CD4-positive, alpha-beta T cell treated with Interleukin-17A for 1 hour (primary cell): ENCODE data around the gene SYT8.
A peak's percentile ranks its signal among the peaks of the same experiment; 100 is the strongest.

Experiments used
- DNase-seq: peaks from one replicate; pipeline ENCODE4 v3.0.0-alpha.2; 2020

The SYT8 gene

DNA sequence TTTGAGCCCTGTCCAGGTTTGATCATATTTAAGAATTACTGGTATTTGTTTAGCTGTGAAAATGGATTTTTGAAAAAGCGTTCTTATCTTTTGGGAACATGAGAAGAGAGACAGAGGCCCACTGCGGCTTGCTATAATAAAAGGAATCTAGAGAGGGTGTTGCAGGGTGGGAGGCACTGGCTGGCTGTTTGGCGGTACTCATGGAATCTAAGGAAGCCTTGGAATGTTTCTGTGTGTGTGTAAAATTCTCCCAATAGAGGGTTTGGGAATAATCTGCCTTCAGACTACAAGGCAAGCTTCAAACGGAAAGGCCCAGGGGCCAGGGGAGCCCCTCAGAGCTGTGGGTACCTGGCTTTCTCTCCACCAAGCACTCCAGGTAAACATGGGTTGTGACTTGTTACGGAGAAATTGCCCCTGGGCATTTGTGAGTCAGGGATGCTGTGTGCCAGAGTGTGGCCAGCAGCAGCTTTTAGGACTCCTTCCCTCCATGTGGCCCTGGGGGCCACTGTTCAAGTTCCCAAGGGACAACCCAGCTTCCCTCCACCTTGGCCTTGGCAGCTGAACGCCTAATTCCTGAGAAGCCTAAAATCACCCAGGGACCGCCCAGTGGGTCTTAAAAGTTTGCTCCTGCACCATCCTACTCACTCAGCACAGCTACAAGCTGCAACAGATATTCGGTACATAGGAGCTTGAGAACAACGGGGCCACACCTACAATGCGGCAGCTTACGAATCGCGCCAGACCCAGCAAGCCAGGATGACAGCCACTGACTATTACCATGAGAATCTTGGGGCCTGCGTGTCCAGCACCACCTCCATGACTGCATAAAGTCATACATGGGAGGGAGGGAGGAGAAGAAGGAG is 14.1 kb upstream of the SYT8 start:
- DNase-seq: no peak

GRCh38 chr11:1821562-1821961 is 13.2 kb upstream of the SYT8 start:
- DNase-seq: no peak

GRCh38 chr11:1822648-1823375 is 12.0 kb upstream of the SYT8 start:
- DNase-seq: no peak

GRCh38 chr11:1823376-1824220 is 11.2 kb upstream of the SYT8 start:
- DNase-seq: no peak

DNA sequence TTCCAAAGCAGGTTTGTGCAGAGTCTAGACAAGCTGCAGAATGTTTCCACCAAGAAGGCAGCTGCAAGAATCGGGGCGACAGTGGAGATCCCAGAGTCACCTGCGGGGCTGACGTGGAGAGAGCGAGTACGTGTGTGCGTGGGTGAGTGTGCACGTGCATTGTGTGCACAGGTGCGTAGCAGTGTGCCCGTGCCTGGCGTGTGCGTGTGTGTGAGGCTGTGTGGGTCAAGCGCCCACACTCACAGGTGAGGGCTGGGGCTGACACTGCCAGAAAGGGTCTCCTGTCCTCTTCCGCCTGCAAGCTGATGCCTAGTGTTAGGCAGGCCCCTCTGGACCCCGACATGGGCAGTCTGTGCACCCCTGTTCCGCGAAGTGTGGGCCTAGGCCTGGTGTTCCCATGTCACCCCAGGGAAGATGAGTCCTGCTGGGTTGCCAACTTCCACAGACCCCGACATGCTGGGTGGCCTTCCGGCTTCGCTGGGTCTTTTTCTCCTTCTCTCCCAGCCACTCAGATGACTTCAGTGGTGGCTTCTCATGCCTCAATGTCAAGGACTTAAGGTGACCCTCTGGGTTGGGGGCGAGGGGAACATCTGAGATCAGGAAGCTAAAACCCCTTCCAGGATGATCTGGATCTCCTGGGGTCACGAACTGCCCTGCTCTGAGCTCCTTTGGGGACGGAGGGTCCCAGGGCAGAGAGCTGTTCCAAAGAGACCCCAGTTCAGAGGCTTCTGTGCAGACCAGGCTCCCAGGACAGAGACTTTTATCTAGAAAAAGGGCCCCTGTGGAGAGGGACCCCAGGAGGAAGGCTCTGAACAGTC is 10.4 kb upstream of the SYT8 start:
- DNase-seq: no peak

DNA sequence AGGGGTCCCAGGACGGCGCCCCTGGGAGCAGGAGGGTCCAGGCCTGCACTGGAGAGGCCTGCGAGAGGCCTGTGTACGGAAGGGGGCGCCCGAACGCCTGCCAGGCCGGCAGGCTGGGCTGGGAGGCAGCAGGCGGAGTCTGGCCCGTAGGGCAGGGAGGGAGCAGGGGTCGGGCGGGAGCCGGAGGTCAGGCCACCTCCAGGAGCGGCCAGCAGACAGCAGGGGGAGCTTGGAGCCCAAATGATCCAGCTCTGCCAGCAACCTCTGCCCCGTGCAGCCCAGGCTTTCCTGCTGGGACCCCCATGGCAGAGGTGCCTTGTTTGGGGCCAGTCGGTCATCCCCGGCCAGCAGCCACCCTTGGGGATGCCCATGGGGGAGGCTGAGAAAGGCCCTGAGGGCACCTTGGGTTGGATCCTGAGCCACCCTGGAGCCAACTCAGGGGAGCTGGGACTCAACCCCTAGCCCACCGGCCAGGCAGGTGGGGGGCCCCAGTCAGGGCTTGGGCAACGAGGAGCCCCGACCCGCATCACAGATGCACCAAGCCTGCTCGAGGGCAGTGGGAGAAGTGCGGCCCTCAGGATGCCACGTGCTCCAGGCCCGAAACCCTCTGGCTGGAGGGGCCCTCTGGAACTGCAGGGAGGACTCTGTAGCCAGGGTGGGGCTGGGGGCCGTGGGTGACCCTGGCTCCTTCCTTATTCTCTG is 9.6 kb upstream of the SYT8 start:
- DNase-seq: no peak

GRCh38 chr11:1825785-1826451 is 8.9 kb upstream of the SYT8 start:
- DNase-seq: no peak

- DNase-seq: no peak
Measured at GRCh38 chr11:1826552-1827094, 8.2 kb upstream of the SYT8 start.

- no peak for DNase-seq
Measured at GRCh38 chr11:1827095-1827813, 7.5 kb upstream of the SYT8 start.

DNA sequence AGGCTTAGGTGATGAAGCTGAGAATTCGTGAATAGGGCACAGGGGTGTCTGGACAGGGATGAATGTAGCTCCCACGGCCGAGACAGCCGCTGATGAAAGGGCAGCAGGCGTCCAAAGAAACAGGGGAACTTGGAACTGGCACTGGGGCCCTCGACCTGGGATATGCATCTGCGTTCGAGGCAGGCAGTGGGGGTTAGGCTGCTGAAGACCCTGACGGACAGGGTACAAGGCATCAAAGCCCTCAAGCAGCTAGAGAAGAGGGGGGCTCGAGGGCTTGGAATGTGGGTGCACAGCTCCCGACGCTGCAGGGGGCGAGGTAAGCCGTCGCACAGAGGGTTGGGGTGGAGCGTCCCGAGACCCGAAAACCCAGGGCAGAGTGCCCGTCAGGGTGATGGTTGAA is 6.9 kb upstream of the SYT8 start:
- DNase-seq: no peak

DNA sequence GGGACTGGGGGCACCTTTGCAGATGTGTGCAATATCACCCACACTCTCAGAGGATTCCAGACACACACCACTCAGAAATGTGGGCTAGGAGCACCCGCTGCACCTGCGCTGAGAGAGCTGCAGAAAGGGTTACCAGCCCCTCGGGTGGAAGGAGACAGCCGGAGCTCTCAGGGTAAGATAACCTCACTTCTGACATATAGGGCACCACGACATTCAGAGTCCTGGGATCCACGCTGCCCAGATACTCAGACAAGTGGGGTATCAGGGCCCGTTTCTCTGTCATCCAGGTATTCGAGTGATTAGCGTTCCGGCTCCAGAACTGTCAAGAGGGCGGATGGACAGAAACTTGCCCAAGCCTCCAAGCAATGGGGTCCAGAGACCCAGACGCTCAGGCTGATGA is 6.2 kb upstream of the SYT8 start:
- DNase-seq: no peak

DNA sequence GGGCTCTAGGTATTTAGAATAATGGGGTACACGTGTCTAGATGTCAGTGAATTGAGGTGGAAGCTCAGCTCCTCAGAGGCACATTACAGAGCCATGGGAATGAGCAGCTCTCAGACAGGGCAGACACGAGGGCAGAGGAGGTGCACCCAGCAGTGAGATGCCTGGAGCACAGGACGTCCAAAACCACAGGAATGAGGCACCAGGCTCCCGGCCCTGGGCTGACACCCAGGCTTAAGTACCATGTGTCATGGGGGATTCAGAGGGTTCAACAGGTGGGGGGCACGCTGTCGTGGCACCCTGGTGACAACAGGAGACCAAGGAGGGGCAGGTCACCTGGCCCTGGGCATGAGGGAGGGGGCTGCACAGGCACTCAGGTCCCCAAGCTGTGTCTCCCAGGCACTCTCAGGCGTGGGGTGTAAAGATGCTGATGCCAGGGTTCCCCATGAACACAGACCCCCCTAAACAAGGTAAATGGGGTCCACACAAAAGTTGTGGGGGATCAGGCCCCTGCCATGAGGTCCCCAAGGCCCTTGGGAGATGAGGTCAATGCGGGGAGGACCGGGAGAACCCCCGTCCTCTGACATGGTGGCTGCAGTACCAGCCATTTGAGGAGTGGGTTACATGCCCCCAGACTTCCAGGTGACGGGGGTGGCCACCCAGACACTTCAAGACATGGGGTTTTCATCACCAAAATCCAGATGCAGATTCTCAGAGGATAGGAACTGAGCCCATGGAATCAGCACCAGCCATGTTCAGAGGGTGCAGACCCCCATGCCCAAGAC is 5.6 kb upstream of the SYT8 start:
- no peak for DNase-seq

DNA sequence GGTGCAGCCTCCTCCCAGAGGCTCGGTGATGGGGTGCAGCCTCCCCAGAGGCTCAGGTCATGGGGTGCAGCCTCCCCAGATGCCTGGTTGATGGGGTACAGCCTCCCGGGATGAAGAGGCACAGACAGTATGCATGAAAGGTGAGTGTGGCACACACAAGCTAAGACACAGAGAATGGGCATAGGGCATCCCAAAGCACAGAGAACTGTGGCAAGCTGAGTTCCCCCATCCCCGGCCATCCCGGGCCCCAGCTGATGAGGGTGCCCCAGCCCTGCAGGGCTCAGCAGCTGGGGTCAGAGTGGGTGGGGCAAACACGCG is 4.8 kb upstream of the SYT8 start:
- no peak for DNase-seq

DNA sequence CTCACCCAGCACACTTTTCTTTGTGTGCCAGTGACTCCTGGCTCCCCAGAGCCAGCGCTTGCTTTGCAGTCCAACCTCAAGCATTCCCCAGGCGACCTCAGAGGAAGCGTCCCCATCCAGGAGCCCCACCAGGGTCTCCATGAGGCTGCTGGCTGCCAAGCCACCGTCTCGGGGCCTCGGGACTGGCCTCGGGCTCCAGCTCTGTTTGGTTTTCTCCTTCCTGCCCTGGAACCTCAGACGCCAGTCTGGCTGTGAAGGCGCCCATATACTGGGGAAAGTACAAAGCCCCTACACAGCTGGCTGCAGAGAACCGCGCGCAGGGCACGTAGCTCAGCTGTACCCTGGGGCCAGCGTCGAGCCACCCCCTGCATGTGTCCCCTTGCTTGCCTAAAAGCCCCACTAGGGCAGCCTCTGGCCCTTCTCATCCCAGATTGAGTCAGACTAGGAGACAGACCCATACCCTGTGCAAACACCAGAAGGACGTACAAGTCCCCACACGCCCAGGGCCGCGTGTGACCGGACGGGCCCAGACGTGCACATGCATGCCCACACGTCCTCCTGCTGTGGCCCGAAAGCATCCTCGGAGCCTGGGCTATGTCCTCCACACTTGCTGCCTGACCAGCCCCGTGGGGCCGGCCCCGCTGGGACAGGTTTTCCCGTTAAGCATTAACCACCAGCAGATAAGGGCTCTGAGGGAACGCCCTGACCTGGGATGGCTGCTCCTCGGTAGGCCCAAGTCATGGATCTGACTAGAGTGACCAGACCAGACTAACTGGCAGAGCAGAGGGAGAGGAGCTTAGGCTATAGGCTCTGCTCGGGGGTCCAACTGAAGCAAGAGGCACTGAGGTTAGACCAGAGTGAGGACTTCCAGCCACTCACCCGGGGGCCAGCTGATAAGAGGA is 4.2 kb upstream of the SYT8 start:
- no peak for DNase-seq

DNA sequence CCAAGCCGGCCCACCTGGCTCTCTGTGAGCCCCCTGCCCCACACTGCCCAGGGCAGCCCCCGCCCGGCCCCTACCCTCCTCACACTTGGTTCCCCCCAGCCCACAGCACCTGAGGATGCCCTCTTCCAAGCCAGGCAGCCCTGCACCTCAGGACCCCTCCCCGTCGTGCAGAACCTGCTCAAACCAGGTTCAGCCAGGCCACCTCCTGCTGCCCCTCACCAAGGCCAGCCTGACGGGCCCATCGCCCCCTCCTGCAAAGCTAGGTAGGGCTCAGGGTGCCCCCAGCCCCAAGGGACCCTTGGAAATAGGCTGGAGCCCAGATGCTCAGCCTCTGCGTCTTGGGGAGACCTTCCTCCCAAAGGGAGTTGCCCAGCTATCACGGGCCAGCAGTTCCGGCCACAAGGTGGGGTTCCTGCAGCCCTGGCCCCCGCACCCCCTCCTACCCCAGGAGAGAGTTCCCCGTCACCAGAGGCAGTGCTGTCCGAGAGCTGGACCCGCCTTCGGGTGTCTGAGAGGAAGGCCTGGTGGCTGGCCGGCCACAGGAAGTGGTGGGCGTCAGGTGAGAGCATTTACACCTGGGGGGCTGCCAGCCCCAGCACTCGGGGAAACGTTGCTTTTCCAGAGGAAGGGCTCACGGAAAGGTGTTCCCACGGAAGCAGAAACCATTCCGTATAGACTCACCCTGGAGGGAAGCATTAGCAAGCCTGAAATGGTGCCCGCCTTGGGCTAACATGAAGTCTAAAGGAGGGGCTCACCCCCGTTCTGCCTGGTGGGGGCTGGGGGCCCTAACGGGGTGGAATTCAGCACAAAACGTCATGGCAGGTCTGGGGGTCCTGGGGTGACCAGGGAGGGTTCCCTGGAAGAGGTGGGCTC is 3.2 kb upstream of the SYT8 start:
- DNase-seq: no peak

- DNase-seq: peak; percentile 59
Measured at GRCh38 chr11:1832211-1832919, 2.4 kb upstream of the SYT8 start.

DNA sequence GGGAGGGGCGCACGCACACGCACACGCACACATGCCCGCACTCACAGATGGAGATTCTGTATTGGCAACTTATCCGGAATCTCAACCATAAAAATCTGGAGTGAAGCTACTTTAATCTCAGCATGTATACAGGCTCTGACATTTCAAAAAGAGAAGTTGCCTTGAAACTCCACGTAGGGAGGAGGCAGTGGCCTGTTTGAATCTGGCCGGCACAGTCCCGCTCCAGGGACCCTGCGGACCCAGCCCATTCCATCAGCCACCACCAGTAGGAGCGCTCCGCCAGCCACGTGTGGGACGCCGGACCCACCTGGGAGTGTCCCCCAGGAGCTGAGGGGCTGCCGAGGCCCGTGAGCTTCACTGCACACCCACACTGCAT is 1.9 kb upstream of the SYT8 start:
- no peak for DNase-seq
